Measurements from ENCODE around the gene CUX1.

DNA sequence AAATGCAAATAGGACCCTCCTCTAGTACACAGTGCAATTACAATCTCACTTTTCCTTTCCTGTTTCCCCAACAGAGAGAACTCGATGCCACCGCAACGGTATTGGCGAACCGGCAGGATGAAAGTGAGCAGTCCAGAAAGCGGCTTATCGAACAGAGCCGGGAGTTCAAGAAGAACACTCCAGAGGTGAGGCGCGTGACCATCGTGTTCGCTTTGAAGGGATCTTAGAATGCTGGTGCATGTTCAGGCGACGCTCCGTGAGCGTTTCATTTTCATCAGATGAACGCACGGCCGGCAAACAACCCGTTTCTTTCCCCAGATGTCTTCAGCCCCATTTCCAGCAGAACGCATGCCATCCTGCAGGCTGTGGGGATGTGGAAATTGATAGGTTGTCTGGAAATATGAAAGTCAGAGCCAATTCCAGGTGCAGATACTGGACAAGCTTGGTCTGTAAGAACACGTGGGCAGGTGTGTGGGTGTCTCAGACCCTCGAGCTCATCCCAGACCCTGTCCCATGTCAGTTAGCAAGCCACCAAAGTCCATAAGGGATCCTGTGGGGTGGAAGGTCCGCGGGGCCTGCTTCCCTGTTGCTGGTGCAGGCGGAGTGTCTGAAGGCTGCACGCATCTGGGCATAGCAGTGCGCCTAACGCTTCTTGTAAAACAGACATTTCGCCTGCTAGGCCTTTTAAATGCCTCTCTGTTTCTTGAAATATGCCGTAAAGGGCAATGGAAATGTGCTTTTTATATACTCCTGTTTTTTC is 98.8 kb downstream of the CUX1 start:
- no peak for TF ChIP-seq POLR2A (IDR thresholded peaks at IDR 0.05)
- TF ChIP-seq, protein P1, sequence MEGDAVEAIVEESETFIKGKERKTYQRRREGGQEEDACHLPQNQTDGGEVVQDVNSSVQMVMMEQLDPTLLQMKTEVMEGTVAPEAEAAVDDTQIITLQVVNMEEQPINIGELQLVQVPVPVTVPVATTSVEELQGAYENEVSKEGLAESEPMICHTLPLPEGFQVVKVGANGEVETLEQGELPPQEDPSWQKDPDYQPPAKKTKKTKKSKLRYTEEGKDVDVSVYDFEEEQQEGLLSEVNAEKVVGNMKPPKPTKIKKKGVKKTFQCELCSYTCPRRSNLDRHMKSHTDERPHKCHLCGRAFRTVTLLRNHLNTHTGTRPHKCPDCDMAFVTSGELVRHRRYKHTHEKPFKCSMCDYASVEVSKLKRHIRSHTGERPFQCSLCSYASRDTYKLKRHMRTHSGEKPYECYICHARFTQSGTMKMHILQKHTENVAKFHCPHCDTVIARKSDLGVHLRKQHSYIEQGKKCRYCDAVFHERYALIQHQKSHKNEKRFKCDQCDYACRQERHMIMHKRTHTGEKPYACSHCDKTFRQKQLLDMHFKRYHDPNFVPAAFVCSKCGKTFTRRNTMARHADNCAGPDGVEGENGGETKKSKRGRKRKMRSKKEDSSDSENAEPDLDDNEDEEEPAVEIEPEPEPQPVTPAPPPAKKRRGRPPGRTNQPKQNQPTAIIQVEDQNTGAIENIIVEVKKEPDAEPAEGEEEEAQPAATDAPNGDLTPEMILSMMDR (IDR thresholded peaks at IDR 0.05) = no peak

Data from uterus (tissue), 2 donors.